Stimulated activated CD8-positive, alpha-beta memory T cell treated with anti-CD3 and anti-CD28 coated beads, Interleukin-7, amount 100 ng/mL, for 24 hours (primary cell): Measurements from ENCODE around the gene CCT3.
A peak's percentile ranks its signal among the peaks of the same experiment; 100 is the strongest.
"Not testable (repeated sequence)": the region's sequence is repeated elsewhere in the genome, so short reads cannot be mapped to it uniquely, and the experiment has no call there.

Source experiments
- DNase-seq: peaks from one replicate; pipeline ENCODE4 v3.0.0-alpha.2; 2020; ENCODE audit warnings: low read depth

Gene CCT3

DNA sequence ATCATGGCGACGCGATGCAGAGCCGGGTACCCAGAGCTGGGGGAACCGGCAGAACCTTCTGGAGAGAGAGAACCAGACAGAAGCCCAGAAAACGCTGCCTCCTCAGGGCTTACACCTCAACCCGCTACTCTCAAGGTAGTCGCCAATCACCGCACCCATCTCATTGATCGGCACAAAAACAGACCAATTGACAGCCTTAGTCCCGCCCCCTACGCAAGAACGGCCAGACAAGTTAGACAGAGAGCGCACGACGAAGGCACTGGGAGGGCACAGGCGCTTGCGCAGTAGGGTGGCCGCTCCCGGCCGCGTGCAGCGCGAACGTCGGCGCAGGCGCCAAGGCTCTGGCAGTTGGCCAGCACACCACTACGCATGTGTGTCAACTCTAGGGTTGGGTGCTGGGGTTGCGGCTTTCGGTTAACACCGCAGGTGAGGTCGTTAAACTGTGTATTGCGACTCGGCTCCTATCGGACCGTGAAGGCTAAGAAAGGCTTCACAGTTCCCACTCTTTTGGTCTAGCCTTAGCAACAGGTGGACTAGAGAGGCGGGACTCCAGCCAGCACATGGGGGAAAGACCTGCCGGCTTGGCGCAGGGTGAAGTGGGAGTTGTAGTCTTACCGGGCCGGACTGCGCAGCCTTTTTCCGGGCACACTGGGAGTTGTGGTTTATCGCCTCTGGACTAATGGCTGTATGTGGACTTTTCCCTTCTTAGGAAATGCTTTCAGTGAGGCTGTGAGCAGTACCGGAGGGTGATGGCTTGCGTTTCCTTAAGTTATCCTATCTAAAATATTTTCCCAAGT, at the start of gene CCT3, which contains the start of gene TSACC:
CCT3 (minus strand) TSS at position 113 of the 797 bp plus-strand sequence; CDS start at position 5, 108 bp downstream.
TSACC (plus strand) TSS at position 347 of the 797 bp plus-strand sequence. CDS start 1,232 bp downstream, outside the sequence.
- DNase-seq, result peak; percentile 97

DNA sequence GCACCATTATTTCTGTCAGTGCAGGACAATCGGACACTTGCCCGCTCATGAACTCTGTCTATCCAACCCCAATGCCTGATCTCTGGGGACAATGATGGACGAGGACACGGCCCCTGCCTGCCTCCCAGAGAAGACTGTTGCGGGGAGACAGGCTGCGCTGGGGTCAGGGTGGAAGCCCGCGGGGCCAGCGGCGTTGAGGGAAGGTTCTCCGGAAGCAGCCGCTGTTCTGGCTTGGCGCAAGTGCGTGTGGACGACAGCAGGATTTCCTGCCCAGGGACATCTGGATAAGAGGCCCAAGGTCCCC, 49.7 kb upstream of the CCT3 start:
- DNase-seq, result no peak

GRCh38 chr1:156386949-156387869, 49.1 kb upstream of the CCT3 start:
- DNase-seq, result no peak

GRCh38 chr1:156386134-156386901, 48.2 kb upstream of the CCT3 start:
- no peak for DNase-seq

GRCh38 chr1:156385534-156386031, 47.5 kb upstream of the CCT3 start:
- peak; percentile 58 for DNase-seq

- DNase-seq, result no peak
These were observed 46.6 kb upstream of the CCT3 start for GRCh38 chr1:156384658-156385057.

DNA sequence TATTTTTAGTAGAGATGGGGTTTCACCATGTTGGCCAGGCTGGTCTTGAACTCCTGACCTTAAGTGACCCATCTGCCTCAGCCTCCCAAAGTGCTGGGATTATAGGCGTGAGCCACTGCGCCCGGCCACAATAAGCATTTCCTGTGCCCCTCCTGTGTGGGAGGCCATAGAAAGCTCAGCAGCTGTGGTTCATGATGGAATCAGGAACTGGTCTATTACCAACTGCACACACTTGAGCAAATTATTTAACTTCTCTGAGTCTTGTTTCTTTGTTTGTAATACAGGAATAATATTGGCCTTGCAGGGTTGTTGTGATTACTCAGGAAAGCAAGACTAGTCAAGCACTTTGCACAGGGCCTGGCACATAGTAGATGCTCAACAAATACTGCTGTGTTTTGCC, 45.9 kb upstream of the CCT3 start:
- DNase-seq, result no peak

GRCh38 chr1:156383023-156383422, 44.9 kb upstream of the CCT3 start:
- peak; percentile 20 for DNase-seq

DNA sequence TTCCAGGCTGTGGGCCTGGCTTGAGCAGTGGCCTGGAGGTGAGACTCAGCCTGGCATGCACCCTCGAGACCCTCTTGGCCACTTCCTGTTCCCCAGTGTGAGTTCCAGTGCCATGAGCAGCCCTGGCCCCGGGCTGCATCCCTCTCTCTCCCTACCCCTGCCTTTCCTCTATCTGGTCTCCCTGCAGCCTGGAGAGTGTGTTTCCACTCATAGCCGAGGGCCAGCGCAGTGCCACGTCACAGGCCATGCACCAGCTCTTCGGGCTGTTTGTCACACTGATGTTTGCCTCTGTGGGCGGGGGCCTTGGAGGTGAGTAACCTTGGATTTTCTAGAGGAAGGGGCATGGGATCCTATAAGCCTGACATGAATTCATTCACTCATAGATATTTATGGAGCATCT, 44.5 kb upstream of the CCT3 start:
- DNase-seq, result no peak

GRCh38 chr1:156379420-156380165, 41.5 kb upstream of the CCT3 start:
- DNase-seq, result no peak

- DNase-seq, result no peak
These were observed 40.5 kb upstream of the CCT3 start for GRCh38 chr1:156378557-156378956.

GRCh38 chr1:156376958-156377919, 39.1 kb upstream of the CCT3 start:
- DNase-seq, result no peak

DNA sequence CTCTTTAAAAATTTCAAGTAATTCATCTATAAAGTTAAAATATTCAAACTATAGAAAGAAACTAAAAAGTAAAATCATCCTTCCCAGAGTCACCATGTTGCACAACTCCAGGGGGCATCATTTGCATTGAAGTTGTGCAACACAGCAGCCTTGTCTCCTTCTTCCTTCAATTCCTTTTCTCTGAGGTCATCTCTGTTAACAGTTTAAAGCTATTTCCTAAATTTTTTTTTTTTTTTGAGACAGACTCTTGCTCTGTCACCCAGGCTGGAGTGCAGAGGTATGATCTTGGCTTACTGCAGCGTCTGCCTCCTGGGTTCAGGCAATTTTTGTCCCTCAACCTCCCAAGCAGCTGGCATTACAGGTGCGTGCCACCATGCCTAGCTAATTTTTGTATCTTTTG, 38.1 kb upstream of the CCT3 start:
- no peak for DNase-seq

GRCh38 chr1:156373546-156373945, 35.5 kb upstream of the CCT3 start:
- DNase-seq, result no peak

- DNase-seq, result no peak
These were observed 34.8 kb upstream of the CCT3 start for GRCh38 chr1:156372876-156373275.

- DNase-seq, result no peak
These were observed 34.1 kb upstream of the CCT3 start for GRCh38 chr1:156372265-156372586.

DNA sequence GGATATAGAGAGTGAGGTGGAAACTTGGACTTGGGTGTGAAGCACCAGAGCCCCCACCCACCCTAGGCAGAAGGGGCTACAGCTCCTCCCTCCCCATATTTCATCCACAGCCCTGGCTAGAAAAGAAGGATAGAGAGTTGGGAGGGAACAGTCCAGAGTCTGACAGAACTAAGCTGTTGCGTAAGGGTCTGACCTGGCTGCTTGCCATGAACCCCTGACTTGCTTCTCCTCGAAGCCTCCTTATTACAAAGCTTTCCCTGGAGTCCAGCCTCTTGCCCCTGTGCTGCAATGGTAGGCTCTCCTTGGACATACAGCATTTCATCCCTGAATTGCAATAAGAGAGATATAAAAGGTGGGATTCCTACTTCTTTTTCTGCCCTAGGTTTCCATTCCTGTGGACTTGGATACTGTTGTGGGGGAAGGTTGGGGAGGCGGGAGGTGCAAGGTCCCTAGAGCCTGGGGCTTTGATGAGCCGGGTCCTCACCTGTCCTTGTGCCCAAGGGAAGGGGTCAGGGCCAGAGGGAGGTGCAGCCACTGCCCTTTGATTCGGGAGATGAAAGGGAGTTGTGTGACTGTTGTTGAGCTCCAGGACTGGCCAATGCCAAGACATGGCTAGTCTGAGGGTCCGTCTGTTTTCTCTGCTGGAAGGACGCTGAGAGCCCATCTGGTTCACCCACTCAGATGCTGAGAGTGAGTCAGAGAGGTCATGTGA, 33.6 kb upstream of the CCT3 start:
- no peak for DNase-seq

- not testable (repeated sequence) for DNase-seq
These were observed 31.7 kb upstream of the CCT3 start for GRCh38 chr1:156369685-156370286.
